NT2/D1 (cell line): Measurements from ENCODE around the gene BEND7.

Experiments used
- SUZ12 ChIP-seq: IDR thresholded peaks from 2 replicates; pipeline ENCODE4 v1.6.1; 2011; ENCODE audit not compliant: insufficient read length, insufficient read depth; ENCODE audit errors: extremely low read depth
- YY1 ChIP-seq: IDR thresholded peaks from 2 replicates; pipeline ENCODE4 v1.6.1; 2011; ENCODE audit not compliant: insufficient read length, insufficient read depth

DNA sequence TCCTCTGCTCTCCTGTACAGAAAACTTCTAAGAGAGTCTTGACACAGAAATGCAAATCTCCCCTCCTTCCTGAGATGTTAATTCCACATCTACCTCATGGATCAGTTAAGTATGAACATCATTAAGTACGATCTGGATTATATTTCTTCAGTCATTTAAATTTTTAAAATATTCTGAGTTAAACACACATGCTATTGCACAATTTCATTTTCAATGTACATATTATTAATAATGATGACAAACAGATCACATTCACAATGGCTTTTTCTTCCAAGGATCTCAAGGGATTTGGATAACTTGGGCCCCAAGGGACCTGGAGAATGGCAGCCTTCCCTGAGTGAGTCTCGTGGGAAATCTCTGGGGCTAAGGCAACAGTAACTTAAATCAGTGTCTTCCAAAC, 16.2 kb downstream of the BEND7 start:
- TF ChIP-seq YY1 (no peak), SUZ12 (no peak)
